ENCODE results near the gene MB.

The MB gene

GRCh38 chr22:35614404-35614803 lies 2.7 kb downstream of the MB start:
- no peak for DNase-seq

GRCh38 chr22:35612903-35613302 lies 4.2 kb downstream of the MB start:
- no peak for DNase-seq

GRCh38 chr22:35611891-35612576 lies 5.1 kb downstream of the MB start:
- DNase-seq = no peak

GRCh38 chr22:35611200-35611890 lies 5.8 kb downstream of the MB start:
- no peak for DNase-seq

GRCh38 chr22:35610741-35611140 lies 6.4 kb downstream of the MB start:
- DNase-seq = no peak

- DNase-seq = no peak
Measured at GRCh38 chr22:35609761-35610160, 7.4 kb downstream of the MB start.

- DNase-seq = no peak
Measured at GRCh38 chr22:35609261-35609660, 7.9 kb downstream of the MB start.

- no peak for DNase-seq
Measured at GRCh38 chr22:35608088-35608487, 9.0 kb downstream of the MB start.

- no peak for DNase-seq
Measured at GRCh38 chr22:35606916-35607315, 10.2 kb downstream of the MB start.

GRCh38 chr22:35605851-35606481 lies 11.2 kb downstream of the MB start:
- no peak for DNase-seq

GRCh38 chr22:35605369-35605680 lies 11.8 kb downstream of the MB start:
- no peak for DNase-seq

- DNase-seq = no peak
Measured at GRCh38 chr22:35604621-35605368, 12.3 kb downstream of the MB start.

- no peak for DNase-seq
Measured at GRCh38 chr22:35601743-35602615, 15.2 kb downstream of the MB start.

- DNase-seq = no peak
Measured at GRCh38 chr22:35601013-35601580, 16.0 kb downstream of the MB start.

GRCh38 chr22:35600476-35600875 lies 16.7 kb downstream of the MB start:
- DNase-seq = no peak

GRCh38 chr22:35599364-35599763 lies 17.8 kb downstream of the MB start:
- DNase-seq = no peak

GRCh38 chr22:35598396-35598710 lies 18.8 kb downstream of the MB start:
- no peak for DNase-seq

- no peak for DNase-seq
Measured at GRCh38 chr22:35597692-35598395, 19.3 kb downstream of the MB start.

GRCh38 chr22:35596821-35597220 lies 20.3 kb downstream of the MB start:
- DNase-seq = no peak

GRCh38 chr22:35594686-35595085 lies 22.4 kb downstream of the MB start:
- DNase-seq = no peak

- no peak for DNase-seq
Measured at GRCh38 chr22:35593891-35594470, 23.1 kb downstream of the MB start.

Measured in activated naive CD4-positive, alpha-beta T cell (primary cell).